Measurements from ENCODE around the gene DGCR2. TPM values are rescaled to one million over a fixed set of nuclear protein-coding genes. Genes with fewer than 3 reads are reported as not detected.

DGCR2 gene
- total and polyA plus RNA-seq, 9 donors = 23.9 to 71.9 (median 59.1) TPM

GRCh38 chr22:19094393-19094997 is 27.7 kb downstream of the DGCR2 start:
- Histone ChIP-seq H3K4me1 (ENCODE audit: insufficient read depth) (peaks cover 7% of the 10 kb centered on the region), H3K9me3 (no peaks in the 10 kb centered on the region), H3K36me3 (no peaks in the 10 kb centered on the region), H3K4me3 (no peak overlapping the region), H3K27ac (no peak overlapping the region), H3K27me3 (no peaks in the 10 kb centered on the region)
- 93 to 98% (median 96%) methylated on average over 4 of the region's 4 CpGs for WGBS, 3 donors
- TF ChIP-seq EP300 (IDR thresholded peaks at IDR 0.05) (no peak), POLR2A (IDR thresholded peaks at IDR 0.05) (no peak), CTCF (IDR thresholded peaks at IDR 0.05) (no peak)
- no peak for DNase-seq
- intact Hi-C loops (cut with DNase I) = no loop called here

GRCh38 chr22:19092725-19093124 is 29.5 kb downstream of the DGCR2 start:
- WGBS, 3 donors = 93 to 99% (median 97%) methylated on average over 4 of the region's 4 CpGs
- no peaks in the 10 kb centered on the region for H3K9me3 ChIP-seq
- H3K27me3 ChIP-seq = no peaks in the 10 kb centered on the region
- no peak overlapping the region for H3K27ac ChIP-seq
- intact Hi-C loops (cut with DNase I) = no loop called here
- H3K36me3 ChIP-seq = no peaks in the 10 kb centered on the region
- no peak for DNase-seq
- no peak for TF ChIP-seq POLR2A (IDR thresholded peaks at IDR 0.05)
- no peak for TF ChIP-seq EP300 (IDR thresholded peaks at IDR 0.05)
- TF ChIP-seq CTCF (IDR thresholded peaks at IDR 0.05) = no peak
- no peak overlapping the region for H3K4me3 ChIP-seq
- H3K4me1 ChIP-seq (ENCODE audit: insufficient read depth) = peaks cover 4% of the 10 kb centered on the region

GRCh38 chr22:19090586-19091127 is 31.6 kb downstream of the DGCR2 start:
- Histone ChIP-seq H3K4me1 (ENCODE audit: insufficient read depth) (no peaks in the 10 kb centered on the region), H3K27me3 (no peaks in the 10 kb centered on the region), H3K27ac (no peak overlapping the region), H3K36me3 (no peaks in the 10 kb centered on the region), H3K9me3 (no peaks in the 10 kb centered on the region), H3K4me3 (no peak overlapping the region)
- DNase-seq = no peak
- TF ChIP-seq POLR2A (IDR thresholded peaks at IDR 0.05) (no peak), EP300 (IDR thresholded peaks at IDR 0.05) (no peak), CTCF (IDR thresholded peaks at IDR 0.05) (no peak)
- intact Hi-C loops (cut with DNase I) = no loop called here
- WGBS, 3 donors = 74 to 95% (median 91%) methylated on average over 3 of the region's 3 CpGs

- TF ChIP-seq CTCF (IDR thresholded peaks at IDR 0.05) (no peak), POLR2A (IDR thresholded peaks at IDR 0.05) (no peak), EP300 (IDR thresholded peaks at IDR 0.05) (no peak)
- Histone ChIP-seq H3K27ac (no peak overlapping the region), H3K9me3 (no peaks in the 10 kb centered on the region), H3K36me3 (no peaks in the 10 kb centered on the region), H3K4me3 (no peak overlapping the region), H3K4me1 (ENCODE audit: insufficient read depth) (no peaks in the 10 kb centered on the region), H3K27me3 (no peaks in the 10 kb centered on the region)
- WGBS, 3 donors = 88 to 96% (median 92%) methylated on average over 2 of the region's 2 CpGs
- no peak for DNase-seq
- intact Hi-C loops (cut with DNase I) = no loop called here
Measured at GRCh38 chr22:19090183-19090582, 32.0 kb downstream of the DGCR2 start.
